Activated B cell treated with CpG ODN at 0.5 μM for 24 hours (primary cell): ENCODE data around the gene MYADM. TPM values are rescaled to one million over a fixed set of nuclear protein-coding genes. Genes with fewer than 3 reads are reported as not detected.
"Not testable (repeated sequence)": the region's sequence is repeated elsewhere in the genome, so short reads cannot be mapped to it uniquely, and the experiment has no call there.

Experiments
- ATAC-seq: fragments of 200-7000 bp; cut with Tn5 transposase; one replicate; pipeline ENCODE4 v1.10.0; 2021; ENCODE audit warnings: low read depth, mild to moderate bottlenecking, moderate library complexity
- CTCF ChIA-PET: fragments of 350-600 bp; sonication (Branson Sonifier 250); formaldehyde crosslinking; loops from one replicate; lab custom pipeline; 2021; ENCODE audit warnings: antibody characterized with exemption; lab: Charles Lee
- POLR2A ChIA-PET: fragments of 350-600 bp; sonication (Branson Sonifier 250); formaldehyde crosslinking; loops from one replicate; lab custom pipeline; 2021; ENCODE audit warnings: antibody characterized with exemption; lab: Charles Lee
- DNase-seq: peaks from one replicate; pipeline ENCODE4 v3.0.0; 2022
- H3K27ac Mint-ChIP-seq: one replicate; pipeline ENCODE4 v1.8.0; 2020; ENCODE audit warnings: mixed read lengths
- H3K27me3 Mint-ChIP-seq: one replicate; pipeline ENCODE4 v1.8.0; 2021; ENCODE audit warnings: mixed read lengths
- H3K36me3 Mint-ChIP-seq: one replicate; pipeline ENCODE4 v1.8.0; 2021; ENCODE audit warnings: low read depth, mixed read lengths
- H3K4me1 Mint-ChIP-seq: one replicate; pipeline ENCODE4 v1.8.0; 2021; ENCODE audit warnings: mixed read lengths
- H3K4me3 Mint-ChIP-seq: one replicate; pipeline ENCODE4 v1.8.0; 2020; ENCODE audit warnings: mild to moderate bottlenecking, mixed read lengths
- H3K9me3 Mint-ChIP-seq: one replicate; pipeline ENCODE4 v1.8.0; 2020; ENCODE audit warnings: mixed read lengths
- intact Hi-C: fragments of 100-400 bp; cut with micrococcal nuclease; formaldehyde crosslinking; loops from one replicate; pipeline ENCODE4 v1.15.1; 2024
- total RNA-seq: library from RNA; stranded (reverse); gene quantifications from 2 replicates; pipeline ENCODE4 v1.2.3, GENCODE V29; 2022
- TF ChIP-seq, protein P1 (sequence below): fragments of 200-600 bp; IDR thresholded peaks from one replicate; pipeline ENCODE4 v1.8.0; 2022; ENCODE audit warnings: antibody characterized with exemption, mild to moderate bottlenecking

Gene MYADM
- total RNA-seq, 1 donor from 2014 or later, result 10.9 TPM

DNA sequence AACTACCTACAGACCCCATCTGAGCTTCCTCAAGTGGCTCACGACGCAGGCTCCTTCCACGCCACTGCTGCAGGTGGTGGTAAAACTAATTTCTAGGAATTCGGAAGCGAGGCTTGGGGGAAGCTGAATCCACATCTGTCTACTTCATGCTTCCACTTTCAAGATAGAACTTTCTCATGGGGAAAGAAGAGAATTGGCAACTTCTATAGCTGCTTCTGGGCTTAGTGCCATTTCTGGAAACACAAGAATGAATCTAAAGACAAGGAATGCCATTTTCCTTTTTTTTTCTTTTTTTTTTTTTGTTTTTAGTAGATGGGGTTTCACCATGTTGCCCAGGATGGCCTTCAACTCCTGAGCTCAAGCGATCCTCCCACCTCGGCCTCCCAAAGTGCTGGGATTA, 40.8 kb upstream of the MYADM start:
- no peaks in the 10 kb centered on the region for H3K36me3 Mint-ChIP-seq
- POLR2A ChIA-PET, result no interaction called here
- TF ChIP-seq, protein P1, sequence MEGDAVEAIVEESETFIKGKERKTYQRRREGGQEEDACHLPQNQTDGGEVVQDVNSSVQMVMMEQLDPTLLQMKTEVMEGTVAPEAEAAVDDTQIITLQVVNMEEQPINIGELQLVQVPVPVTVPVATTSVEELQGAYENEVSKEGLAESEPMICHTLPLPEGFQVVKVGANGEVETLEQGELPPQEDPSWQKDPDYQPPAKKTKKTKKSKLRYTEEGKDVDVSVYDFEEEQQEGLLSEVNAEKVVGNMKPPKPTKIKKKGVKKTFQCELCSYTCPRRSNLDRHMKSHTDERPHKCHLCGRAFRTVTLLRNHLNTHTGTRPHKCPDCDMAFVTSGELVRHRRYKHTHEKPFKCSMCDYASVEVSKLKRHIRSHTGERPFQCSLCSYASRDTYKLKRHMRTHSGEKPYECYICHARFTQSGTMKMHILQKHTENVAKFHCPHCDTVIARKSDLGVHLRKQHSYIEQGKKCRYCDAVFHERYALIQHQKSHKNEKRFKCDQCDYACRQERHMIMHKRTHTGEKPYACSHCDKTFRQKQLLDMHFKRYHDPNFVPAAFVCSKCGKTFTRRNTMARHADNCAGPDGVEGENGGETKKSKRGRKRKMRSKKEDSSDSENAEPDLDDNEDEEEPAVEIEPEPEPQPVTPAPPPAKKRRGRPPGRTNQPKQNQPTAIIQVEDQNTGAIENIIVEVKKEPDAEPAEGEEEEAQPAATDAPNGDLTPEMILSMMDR, result no peak
- H3K9me3 Mint-ChIP-seq, result no peaks in the 10 kb centered on the region
- intact Hi-C loops, result no loop called here
- H3K4me3 Mint-ChIP-seq, result no peak overlapping the region
- CTCF ChIA-PET, result no interaction called here
- peaks cover 24% of the 10 kb centered on the region for H3K27me3 Mint-ChIP-seq
- DNase-seq (no peak), ATAC-seq (no peak)
- peaks cover 3% of the 10 kb centered on the region for H3K4me1 Mint-ChIP-seq
- H3K27ac Mint-ChIP-seq, result no peak overlapping the region

GRCh38 chr19:53828531-53828930, 39.2 kb upstream of the MYADM start:
- POLR2A ChIA-PET, result no interaction called here
- CTCF ChIA-PET, result no interaction called here
- Mint-ChIP-seq H3K27me3 (peaks cover 35% of the 10 kb centered on the region), H3K9me3 (no peaks in the 10 kb centered on the region), H3K4me3 (no peak overlapping the region), H3K27ac (no peak overlapping the region), H3K4me1 (peaks cover 3% of the 10 kb centered on the region), H3K36me3 (no peaks in the 10 kb centered on the region)
- DNase-seq (no peak), ATAC-seq (no peak)
- intact Hi-C loops, result no loop called here
- TF ChIP-seq, protein P1, result no peak

DNA sequence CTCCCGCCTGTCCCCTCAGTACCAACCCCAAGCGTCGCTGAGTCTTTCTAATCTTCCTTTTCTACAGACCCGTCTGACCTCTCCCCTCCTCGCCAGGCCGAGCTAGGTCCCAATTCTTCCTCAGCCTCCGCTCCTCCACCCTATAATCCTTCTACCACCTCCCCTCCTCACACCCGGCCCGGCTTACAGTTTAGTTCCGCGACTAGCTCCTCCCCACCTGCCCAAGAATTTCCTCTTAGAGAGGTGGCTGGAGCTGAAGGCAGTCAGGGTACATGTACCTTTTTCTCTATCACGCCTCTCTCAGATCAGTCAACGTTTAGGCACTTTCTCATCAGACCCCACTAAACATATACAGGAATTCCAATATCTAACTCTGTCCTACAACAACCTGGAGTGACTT, 34.8 kb upstream of the MYADM start:
- DNase-seq, H3K4me3 Mint-ChIP-seq, ATAC-seq, H3K9me3 Mint-ChIP-seq, CTCF ChIA-PET, H3K4me1 Mint-ChIP-seq, H3K36me3 Mint-ChIP-seq, H3K27ac Mint-ChIP-seq, POLR2A ChIA-PET: not testable (repeated sequence)
- intact Hi-C loops, result loop anchor here (10.0 kb wide), 1 partner anchor 1198 kb away; the partner anchor contains the start of gene ZNF83
- H3K27me3 Mint-ChIP-seq, result peaks cover 22% of the 10 kb centered on the region

DNA sequence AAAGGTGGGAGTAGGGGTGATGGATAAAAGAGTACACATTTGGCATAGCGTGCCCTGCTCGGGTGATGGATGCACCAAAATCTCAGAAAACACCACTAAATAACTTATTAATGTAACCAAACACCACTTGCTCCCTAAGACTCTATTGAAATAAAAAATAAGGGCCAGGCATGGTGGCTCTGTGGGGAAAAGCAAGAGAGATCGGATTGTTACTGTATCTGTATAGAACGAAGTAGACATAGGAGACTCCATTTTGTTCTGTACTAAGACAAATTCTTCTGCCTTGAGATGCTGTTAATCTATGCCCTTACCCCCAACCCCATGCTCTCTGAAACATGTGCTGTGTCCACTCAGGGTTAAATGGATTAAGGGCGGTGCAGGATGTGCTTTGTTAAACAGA, 29.2 kb upstream of the MYADM start:
- H3K9me3 Mint-ChIP-seq, POLR2A ChIA-PET, H3K27ac Mint-ChIP-seq, H3K27me3 Mint-ChIP-seq, DNase-seq, ATAC-seq, CTCF ChIA-PET, H3K4me1 Mint-ChIP-seq, H3K4me3 Mint-ChIP-seq, H3K36me3 Mint-ChIP-seq: not testable (repeated sequence)
- intact Hi-C loops, result loop anchor here (10.0 kb wide), 1 partner anchor 1204 kb away; the partner anchor contains the start of gene ZNF83

GRCh38 chr19:53840241-53840640, 27.4 kb upstream of the MYADM start:
- DNase-seq, H3K9me3 Mint-ChIP-seq, H3K36me3 Mint-ChIP-seq, CTCF ChIA-PET, H3K27me3 Mint-ChIP-seq, H3K4me1 Mint-ChIP-seq, H3K4me3 Mint-ChIP-seq, H3K27ac Mint-ChIP-seq, POLR2A ChIA-PET, intact Hi-C loops, ATAC-seq: not testable (repeated sequence)

- H3K36me3 Mint-ChIP-seq, intact Hi-C loops: not testable (repeated sequence)
Measured at GRCh38 chr19:53840914-53841313, 26.8 kb upstream of the MYADM start.

DNA sequence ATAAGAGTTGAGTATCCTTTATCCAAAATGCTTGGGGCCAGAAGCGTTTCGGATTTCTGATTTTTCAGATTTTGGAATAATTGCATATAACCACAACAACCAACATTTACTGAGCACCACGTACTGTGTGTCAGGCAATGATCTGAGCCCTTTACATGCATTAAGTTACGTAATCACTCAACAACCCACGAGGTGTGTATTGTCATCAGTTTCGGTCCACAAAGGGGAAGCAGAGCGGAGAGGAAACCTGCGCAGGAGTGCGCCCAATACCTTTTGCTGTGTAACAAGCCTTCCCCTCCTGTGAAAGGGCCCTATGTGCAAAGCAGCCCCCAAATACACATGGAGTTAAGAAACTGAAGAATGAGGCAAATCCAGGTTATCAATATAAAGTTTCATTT, 22.8 kb upstream of the MYADM start:
- Mint-ChIP-seq H3K4me1 (peaks cover 7% of the 10 kb centered on the region), H3K27ac (no peak overlapping the region), H3K9me3 (peaks cover 1% of the 10 kb centered on the region), H3K4me3 (no peak overlapping the region), H3K36me3 (no peaks in the 10 kb centered on the region), H3K27me3 (peaks cover 20% of the 10 kb centered on the region)
- TF ChIP-seq, protein P1, result no peak
- no peak for ATAC-seq
- no peak for DNase-seq
- CTCF ChIA-PET, result no interaction called here
- intact Hi-C loops, result no loop called here
- POLR2A ChIA-PET, result no interaction called here

More at GRCh38 chr19:53840914-53841313, 26.8 kb upstream of the MYADM start:
- POLR2A ChIA-PET, H3K9me3 Mint-ChIP-seq, H3K4me1 Mint-ChIP-seq, H3K27me3 Mint-ChIP-seq, H3K4me3 Mint-ChIP-seq, DNase-seq, H3K27ac Mint-ChIP-seq, ATAC-seq: not testable (repeated sequence)
- CTCF ChIA-PET, result interaction anchor here (0.8 to 1.3 kb wide), 3 partner anchors 183 to 195 kb away, joined by 3 to 8 read pairs (median 3); no protein-coding TSS in a partner anchor
